Transverse colon (tissue), 4 donors: ENCODE results near the gene TEK.

Experiments used
- CTCF ChIP-seq, 5 experiments: fragments of 200-600 bp in 3 of 5; fragments of 450-650 bp in 2 of 5; sonication (generic) in 3 of 5; IDR thresholded peaks; 1 replicate in 2 of 5; 2 replicates in 3 of 5; pipeline ENCODE4 v1.5.1; 2016 to 2017; ENCODE audit warnings: antibody characterized with exemption in 5 of 5, inconsistent platforms in 3 of 5, mild to moderate bottlenecking in 2 of 5, moderate library complexity in 1 of 5
- POLR2A ChIP-seq: fragments of 450-650 bp; IDR thresholded peaks from one replicate; pipeline ENCODE4 v1.6.1; 2016; ENCODE audit warnings: antibody characterized with exemption, mild to moderate bottlenecking, moderate library complexity
- POLR2AphosphoS5 ChIP-seq, 3 donors: sonication (generic); formaldehyde crosslinking; IDR thresholded peaks; one replicate each; pipeline ENCODE4 v1.6.1; 2016; ENCODE audit warnings: antibody characterized with exemption in 3 of 3

- TF ChIP-seq CTCF (IDR thresholded peaks at IDR 0.05) (no peak), POLR2AphosphoS5 (IDR thresholded peaks at IDR 0.05) (no peak), POLR2A (no peak)
These were observed 87.4 kb downstream of the TEK start for GRCh38 chr9:27196383-27196782.
